Measurements from ENCODE around the gene MPST. TPM values are rescaled to one million over a fixed set of nuclear protein-coding genes. Genes with fewer than 3 reads are reported as not detected.

The MPST gene
- total RNA-seq, 1 donor from 2014 or later: 146 TPM

- peak; percentile 54 to 71 for DNase-seq (ENCODE audit: low read depth in 2 of 2)
Observed at GRCh38 chr22:37077802-37078448, 58.4 kb downstream of the MPST start.

GRCh38 chr22:37079158-37079557 lies 59.6 kb downstream of the MPST start:
- no peak for DNase-seq (ENCODE audit: low read depth in 2 of 2)

Other genes starting within 250 kb of the MPST start
- gene IFT27, start 243.6 kb upstream of the MPST start, total RNA-seq: 10.0 and 12.9 TPM in 2 replicates
- gene PVALB, start 202.7 kb upstream of the MPST start, total RNA-seq: not detected in 2 replicates
- gene NCF4, start 158.7 kb upstream of the MPST start, total RNA-seq: not detected in 2 replicates
- gene CSF2RB, start 106.1 kb upstream of the MPST start, total RNA-seq: 1.4 and 2.0 TPM in 2 replicates
- 54.9 and 63.1 TPM in 2 replicates for gene TST, start 295 bp upstream of the MPST start, total RNA-seq
- gene KCTD17, start 32.0 kb downstream of the MPST start, total RNA-seq: 42.1 and 81.7 TPM in 2 replicates
- not detected in 2 replicates for gene TMPRSS6, start 90.0 kb downstream of the MPST start, total RNA-seq
- not detected in 2 replicates for gene IL2RB, start 130.2 kb downstream of the MPST start, total RNA-seq
- gene C1QTNF6, start 168.5 kb downstream of the MPST start, total RNA-seq: 0.99 and 4.6 TPM in 2 replicates
- not detected in 2 replicates for gene SSTR3, start 192.7 kb downstream of the MPST start, total RNA-seq
- 3.0 and 15.3 TPM in 2 replicates for gene RAC2, start 224.5 kb downstream of the MPST start, total RNA-seq